ENCODE measurements around the gene KLF1.

- TF ChIP-seq CTCF (IDR thresholded peaks at IDR 0.05; ENCODE audit: low read depth, low read length, poor library complexity, severe bottlenecking) (no peak), EZH2phosphoT487 (IDR thresholded peaks at IDR 0.05; ENCODE audit: borderline replicate concordance, low read length) (no peak)
These were observed 22.9 kb downstream of the KLF1 start for GRCh38 chr19:12864143-12864542.
